KOPT-K1 (cell line): ENCODE results near the gene NCOA7.

ENCODE experiments used
- H3K27ac ChIP-seq: fragments of 200-600 bp; sonication (generic); 2 replicates; pipeline ENCODE4 v1.5.1; 2016; ENCODE audit warnings: antibody characterized with exemption, mild to moderate bottlenecking, low read depth, low read length; ENCODE audit not compliant: poor library complexity, severe bottlenecking
- H3K36me3 ChIP-seq: fragments of 200-600 bp; sonication (generic); 2 replicates; pipeline ENCODE4 v1.5.1; 2017; ENCODE audit warnings: antibody characterized with exemption, mild to moderate bottlenecking, low read length, moderate library complexity; ENCODE audit not compliant: insufficient read depth
- H3K9me3 ChIP-seq: fragments of 200-600 bp; sonication (generic); 2 replicates; pipeline ENCODE4 v1.5.1; 2017; ENCODE audit warnings: antibody characterized with exemption, low read length, mild to moderate bottlenecking; ENCODE audit not compliant: insufficient read depth, poor library complexity, severe bottlenecking

NCOA7 gene

DNA sequence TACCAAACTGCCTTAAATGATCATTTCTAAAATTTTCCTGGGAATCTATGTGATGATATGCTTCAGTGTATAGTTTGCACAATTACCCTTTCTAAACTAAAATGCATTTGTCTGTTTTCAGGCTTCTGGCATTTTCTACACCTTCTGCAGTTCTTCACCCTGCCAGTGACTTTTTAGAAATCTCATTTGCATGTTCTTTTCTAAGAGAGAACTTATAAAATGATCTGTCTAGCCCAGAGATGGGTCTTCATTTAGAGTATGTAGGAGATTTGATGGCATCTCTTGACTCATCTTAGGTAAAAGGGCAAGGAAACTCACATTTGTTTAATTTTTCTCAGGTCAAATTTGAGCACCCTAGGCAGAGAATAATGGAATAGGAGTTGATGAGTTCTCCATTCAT lies 17.8 kb downstream of the NCOA7 start:
- no peak overlapping the region for H3K27ac ChIP-seq
- no peaks in the 10 kb centered on the region for H3K36me3 ChIP-seq
- no peaks in the 10 kb centered on the region for H3K9me3 ChIP-seq

DNA sequence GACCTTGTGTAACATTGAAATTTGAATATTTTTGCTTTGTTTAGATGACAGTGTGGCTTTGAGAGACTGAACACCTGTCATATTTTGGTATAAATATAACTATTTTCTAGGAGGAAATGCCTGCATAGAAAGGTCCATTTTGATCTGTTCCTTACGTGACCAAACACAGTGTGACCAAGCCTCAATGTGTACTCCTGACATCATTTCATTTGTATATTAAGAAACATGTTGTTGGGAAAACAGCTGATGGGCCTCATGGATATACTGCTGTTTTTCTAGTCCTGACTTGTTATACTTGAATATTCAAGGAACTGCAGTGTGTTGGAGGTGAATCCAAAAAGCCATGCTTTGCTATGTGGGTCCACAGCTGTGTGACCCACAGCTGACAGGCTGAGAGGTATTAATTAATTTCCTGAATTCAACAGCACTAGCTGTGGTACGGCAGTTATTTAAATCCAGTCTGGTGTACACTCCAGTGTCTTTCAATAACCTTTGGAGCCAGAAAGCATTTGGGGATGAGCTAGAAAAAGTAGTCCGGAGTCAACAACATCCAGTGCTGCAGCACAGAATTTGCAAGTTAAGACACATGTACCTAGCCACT lies 18.9 kb downstream of the NCOA7 start:
- Histone ChIP-seq H3K36me3 (no peaks in the 10 kb centered on the region), H3K9me3 (no peaks in the 10 kb centered on the region), H3K27ac (no peak overlapping the region)

DNA sequence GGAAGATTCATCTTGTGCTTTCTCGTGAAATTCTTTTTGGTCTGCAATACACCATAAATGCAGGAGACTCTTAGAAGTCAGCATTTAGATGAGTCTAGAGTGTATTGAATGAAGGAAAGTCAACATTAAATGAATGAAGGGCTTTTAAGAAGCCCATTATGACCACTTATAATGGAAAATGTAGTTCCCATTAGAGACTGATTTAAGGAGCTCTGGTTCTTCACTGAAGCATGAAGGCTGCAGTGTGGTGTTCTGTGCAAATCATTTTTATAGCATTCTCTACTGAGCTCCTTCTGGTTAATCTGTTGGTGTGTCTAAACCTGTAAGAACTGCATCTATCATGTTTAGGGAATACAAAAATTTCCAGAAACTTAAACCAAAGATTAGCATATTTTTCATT lies 19.7 kb downstream of the NCOA7 start:
- Histone ChIP-seq H3K9me3 (no peaks in the 10 kb centered on the region), H3K27ac (no peak overlapping the region), H3K36me3 (no peaks in the 10 kb centered on the region)

DNA sequence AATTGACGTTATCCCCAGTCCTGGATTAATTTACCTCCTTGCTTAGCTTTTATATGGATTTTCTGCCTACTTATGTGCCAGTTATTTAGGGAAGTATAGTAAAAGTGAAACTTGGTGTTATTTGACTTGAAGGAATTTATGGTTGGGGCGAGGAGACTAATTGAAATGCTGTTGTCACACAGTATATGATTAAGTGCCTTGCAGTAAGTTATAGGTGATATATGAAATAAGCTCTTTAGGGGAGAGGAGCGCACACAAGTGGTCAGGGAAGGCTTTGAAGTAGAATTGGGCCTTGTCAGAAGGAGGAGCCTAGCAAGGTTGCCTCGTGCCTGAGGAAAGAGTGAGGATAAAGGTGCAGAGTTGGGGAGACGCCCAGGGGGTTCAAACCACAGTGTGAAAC lies 20.5 kb downstream of the NCOA7 start:
- Histone ChIP-seq H3K27ac (no peak overlapping the region), H3K9me3 (no peaks in the 10 kb centered on the region), H3K36me3 (no peaks in the 10 kb centered on the region)

DNA sequence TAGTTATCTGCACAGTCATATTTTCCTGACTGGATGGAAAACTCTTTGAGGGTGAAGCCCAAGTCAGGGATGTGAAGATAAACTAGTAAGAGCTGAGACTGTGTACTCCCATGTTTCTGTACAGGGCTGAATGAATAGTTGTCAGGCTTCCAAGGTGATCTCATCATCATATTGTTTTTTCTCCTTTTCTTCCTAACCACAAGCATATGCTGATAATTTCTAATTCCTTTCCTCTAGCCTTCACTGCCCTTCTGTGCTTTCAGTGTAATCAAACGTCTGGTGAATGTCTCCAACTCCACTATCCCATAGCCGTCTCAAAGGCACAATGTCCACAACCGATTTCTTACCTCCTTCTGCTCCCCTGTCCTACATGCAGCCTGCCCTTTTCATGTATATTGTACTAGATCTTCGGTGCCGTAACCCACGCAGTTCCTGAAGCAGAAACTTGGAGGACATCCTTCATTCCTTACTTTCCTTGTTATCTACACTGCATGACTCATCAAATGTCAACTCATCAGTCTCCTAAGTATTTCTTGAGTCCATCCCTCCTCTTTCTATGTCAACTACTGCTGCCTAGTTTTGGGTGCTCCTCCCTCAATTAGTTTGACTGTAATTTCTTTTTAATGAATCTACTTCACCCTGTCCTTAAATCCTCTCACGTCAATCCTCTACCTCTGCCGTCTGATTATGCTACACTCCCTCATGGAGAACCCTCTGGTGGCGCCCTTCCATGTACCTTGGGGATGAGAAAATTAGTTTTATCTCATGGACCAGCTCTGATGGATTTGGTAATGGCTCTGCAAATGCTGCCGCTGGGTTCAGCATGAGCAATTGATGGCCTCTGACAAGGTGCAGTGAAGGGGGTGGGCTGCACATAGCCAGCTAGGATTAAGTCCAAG lies 21.9 kb downstream of the NCOA7 start:
- H3K27ac ChIP-seq = no peak overlapping the region

DNA sequence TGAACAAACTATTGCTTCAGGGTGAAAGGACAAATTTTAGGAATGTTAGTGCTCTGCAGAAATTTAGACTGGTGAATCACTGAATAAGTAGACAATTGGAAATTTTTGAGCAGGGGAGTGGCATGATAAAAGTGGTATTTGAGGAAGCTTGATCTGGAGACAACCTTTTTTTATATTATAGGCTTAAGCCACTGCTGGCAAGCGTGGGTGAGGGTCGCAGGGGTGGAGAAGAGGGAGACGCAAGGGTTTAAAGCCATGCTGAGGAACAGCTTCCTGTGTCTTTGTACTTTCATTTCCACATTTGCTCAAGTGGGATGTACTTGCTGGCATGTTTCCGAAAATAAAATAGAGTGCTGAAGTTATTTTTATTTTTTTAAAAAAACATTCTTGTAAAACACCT lies 23.7 kb downstream of the NCOA7 start:
- Histone ChIP-seq H3K9me3 (no peaks in the 10 kb centered on the region), H3K27ac (no peak overlapping the region), H3K36me3 (no peaks in the 10 kb centered on the region)

More for the DNA sequence above, 21.9 kb downstream of the NCOA7 start:
- Histone ChIP-seq H3K36me3 (no peaks in the 10 kb centered on the region), H3K9me3 (no peaks in the 10 kb centered on the region)

DNA sequence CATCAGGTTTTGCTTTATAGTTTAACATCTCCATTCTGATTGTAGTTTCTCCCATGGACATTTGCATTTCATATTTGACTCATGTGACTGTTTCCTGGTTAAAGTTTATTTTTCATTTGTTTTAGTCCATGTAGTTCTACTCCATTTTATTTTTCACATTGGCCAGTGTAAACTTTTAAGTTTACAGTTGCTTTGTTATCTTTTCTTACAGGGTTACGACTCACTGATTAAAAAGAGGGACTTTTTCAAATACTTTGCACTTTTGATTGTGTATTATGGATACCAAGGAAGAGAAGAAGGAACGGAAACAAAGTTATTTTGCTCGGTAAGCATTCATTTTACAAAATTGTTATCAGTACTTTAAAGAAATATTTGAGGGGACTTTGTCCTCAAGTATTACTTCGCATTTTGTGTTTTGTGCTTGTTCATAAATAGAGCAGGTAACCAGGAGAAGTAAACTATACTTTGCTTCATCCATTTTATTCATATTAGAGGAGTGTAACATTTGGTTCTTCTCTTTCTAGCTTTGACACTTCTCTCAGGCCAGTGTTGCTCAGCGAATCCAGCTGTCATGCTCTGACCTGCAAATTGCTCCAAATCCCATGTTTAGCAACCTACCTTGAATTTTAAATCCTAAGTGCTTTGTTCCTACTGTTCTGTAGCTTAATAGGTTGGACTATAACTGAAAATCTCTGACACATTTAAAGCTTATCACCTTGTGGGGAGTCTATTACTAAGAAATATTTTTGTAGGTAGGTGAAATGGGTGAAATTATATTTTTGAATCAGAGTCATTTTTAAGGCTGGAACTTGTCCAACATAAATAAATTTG lies 24.5 kb downstream of the NCOA7 start:
- Histone ChIP-seq H3K36me3 (peaks cover 8% of the 10 kb centered on the region), H3K9me3 (no peaks in the 10 kb centered on the region), H3K27ac (no peak overlapping the region)

DNA sequence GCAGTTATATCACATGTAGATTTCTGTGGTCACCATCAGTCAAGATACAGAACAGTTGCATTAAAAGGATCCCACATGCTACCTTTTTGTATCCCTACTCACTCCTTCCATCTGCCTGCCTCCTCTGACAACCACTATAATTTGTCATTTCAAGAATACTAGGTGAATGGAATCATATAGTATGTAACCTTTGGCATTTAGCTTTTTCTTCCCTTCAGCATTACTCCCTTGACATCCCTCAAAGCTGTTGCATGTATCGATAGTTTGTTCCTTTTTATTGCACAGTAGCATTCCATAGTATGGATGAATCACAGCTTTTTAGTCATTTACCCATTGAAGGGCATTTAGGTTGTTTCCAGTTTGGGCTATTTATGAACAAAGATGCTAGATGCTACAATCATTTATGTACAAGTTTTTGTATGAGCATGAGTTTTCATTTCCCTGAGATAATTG lies 26.1 kb downstream of the NCOA7 start:
- peaks cover 16% of the 10 kb centered on the region for H3K36me3 ChIP-seq
- no peak overlapping the region for H3K27ac ChIP-seq
- H3K9me3 ChIP-seq = no peaks in the 10 kb centered on the region

DNA sequence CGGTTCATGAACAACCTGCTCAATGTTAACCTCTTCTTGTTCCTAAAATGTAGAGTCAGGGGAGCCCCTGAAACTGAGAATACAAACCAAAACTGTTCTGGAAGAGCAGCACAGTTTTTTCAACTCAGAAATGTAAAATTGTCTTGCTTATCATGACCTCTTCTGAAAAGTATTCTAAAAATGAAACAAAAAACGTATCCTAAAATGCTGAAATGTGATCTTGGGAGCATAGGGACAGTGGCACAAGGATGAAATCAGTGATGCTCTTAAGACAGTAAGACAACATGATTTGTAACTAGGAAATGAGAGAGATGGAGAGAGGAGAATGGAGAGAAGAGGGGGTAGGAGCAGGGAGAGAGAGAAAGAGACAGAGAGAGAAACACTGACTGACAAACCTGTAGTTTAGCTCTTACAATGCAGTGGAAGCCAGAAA lies 27.5 kb downstream of the NCOA7 start:
- H3K27ac ChIP-seq = no peak overlapping the region
- peaks cover 16% of the 10 kb centered on the region for H3K36me3 ChIP-seq

DNA sequence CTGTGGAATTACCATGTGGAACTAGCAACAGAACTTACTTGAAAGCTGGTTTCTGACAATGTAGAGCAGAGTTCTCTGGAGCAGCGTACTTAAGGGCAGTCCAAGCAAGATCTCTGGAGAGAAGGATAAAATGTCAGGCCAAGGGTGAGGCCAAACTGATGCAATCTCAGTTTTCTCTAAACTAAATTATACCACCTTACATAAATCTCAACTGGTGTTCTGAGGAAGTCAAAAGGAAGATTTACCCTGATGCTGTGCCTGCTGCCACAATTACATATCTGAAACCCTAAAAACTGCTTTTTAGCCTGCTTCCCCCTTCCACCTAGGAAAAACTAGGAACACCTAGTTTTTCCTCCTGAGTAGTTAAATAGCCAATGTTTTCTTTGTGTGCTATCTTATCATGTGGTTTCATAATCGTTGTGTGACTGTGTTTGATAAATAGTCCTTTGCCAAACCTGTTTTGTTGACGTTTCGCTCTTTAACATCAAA lies 28.1 kb downstream of the NCOA7 start:
- no peak overlapping the region for H3K27ac ChIP-seq
- H3K9me3 ChIP-seq = no peaks in the 10 kb centered on the region
- peaks cover 16% of the 10 kb centered on the region for H3K36me3 ChIP-seq

More for the DNA sequence above, 27.5 kb downstream of the NCOA7 start:
- no peaks in the 10 kb centered on the region for H3K9me3 ChIP-seq

DNA sequence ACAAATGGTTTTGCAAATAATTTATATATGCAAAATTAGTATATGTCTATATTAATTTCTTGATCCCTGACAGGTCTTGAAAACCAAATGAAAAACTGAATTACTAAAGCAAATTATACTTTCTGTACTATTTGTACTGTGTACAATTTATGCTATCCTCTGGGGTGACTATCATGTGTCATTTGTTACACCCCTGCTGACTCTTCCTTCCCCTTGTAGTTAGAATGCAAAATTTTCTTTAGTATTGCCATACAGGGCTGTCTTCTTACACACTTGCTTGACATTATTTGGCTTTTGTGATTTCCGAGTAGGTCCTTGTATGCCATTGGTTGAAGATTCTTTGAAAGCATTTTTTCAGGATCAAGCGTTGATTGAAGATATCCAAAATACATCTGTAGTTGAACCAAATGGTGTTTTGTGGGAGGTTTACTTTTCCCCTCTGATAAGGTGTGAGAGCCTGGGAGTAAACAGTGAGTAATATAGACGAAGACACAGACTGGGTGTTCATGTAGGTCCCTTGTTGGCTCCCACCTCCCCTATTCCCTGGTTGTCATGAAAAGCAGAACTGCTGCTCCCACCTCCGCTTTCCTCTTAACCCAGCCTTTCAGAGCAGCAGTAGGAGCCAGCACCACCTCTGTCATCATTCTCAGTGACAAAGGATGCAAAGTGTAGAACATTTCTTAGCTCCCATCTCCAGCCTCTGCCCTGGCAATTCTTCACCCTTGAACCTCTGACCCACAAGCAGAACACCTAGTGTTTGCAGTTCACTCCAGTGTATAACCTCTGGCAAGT lies 29.0 kb downstream of the NCOA7 start:
- H3K36me3 ChIP-seq = peaks cover 16% of the 10 kb centered on the region
- H3K27ac ChIP-seq = no peak overlapping the region

DNA sequence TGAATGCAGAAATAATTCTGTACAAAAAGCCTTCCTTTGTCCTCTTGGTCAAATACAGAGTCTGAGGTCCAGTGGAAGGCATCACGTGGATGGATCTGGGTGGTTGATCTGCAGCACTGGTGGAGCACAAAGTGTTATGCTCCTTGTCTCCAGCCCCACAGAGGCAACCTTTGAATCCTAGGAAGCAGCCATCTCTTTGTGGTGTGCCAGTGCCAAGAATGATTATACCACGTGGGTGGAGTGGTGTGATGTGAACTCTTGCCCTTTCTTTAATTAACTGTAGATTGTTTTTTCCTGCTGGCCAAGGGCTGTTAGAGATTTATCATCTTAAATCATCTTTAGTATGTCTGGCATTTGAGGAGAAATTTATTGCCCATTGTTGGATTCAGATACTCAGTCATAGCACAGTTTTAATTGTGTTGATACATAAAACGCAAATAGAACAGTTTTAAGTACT lies 31.1 kb downstream of the NCOA7 start:
- Histone ChIP-seq H3K9me3 (no peaks in the 10 kb centered on the region), H3K36me3 (peaks cover 16% of the 10 kb centered on the region), H3K27ac (no peak overlapping the region)

More for the DNA sequence above, 29.0 kb downstream of the NCOA7 start:
- no peaks in the 10 kb centered on the region for H3K9me3 ChIP-seq

DNA sequence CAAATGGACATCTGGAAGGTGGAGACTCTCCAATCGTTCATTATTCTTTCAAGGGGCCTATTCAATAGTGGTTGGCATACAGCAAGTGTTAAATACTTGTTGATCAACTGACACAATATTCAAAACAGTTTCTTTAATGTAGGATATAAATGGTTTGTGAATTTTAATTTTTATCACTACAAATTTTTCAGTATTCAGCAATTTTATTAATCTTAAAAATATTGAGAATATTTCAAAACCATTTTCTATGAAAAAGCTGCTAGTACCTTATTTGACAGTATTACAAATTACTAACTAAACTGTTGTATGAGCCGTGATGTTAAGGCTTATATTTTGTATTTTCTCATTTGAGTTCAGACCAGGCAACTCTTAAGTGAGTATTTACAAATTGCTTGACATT lies 32.4 kb downstream of the NCOA7 start:
- no peak overlapping the region for H3K27ac ChIP-seq
- peaks cover 16% of the 10 kb centered on the region for H3K36me3 ChIP-seq
- H3K9me3 ChIP-seq = no peaks in the 10 kb centered on the region
